Measurements from ENCODE around the gene LGALS3BP. TPM values are rescaled to one million over a fixed set of nuclear protein-coding genes. Genes with fewer than 3 reads are reported as not detected.

The LGALS3BP gene
- total RNA-seq, 1 experiment from 2014 or later, result 389 TPM

- intact Hi-C loops (cut with micrococcal nuclease), result no loop called here
- Histone ChIP-seq H3K36me3 (ENCODE audit: control insufficient read depth in 1 of 2, insufficient read depth in 2 of 2, low read length in 2 of 2) (peaks cover 34 to 35% of the 10 kb centered on the region in 2 experiments; a peak in 3 of 4 replicates), H3K9me2 (ENCODE audit: insufficient read depth) (no peaks in the 10 kb centered on the region), H4K20me1 (ENCODE audit: insufficient read depth) (no peaks in the 10 kb centered on the region), H3K27me3 (ENCODE audit: insufficient read depth, low read length) (no peaks in the 10 kb centered on the region), H3K4me1 (ENCODE audit: control insufficient read depth in 1 of 2, insufficient read depth in 2 of 2, low read length in 2 of 2) (peaks cover 5 to 6% of the 10 kb centered on the region in 2 experiments; a peak in 3 of 4 replicates), H2AFZ (ENCODE audit: low read depth, low read length, poor library complexity, severe bottlenecking) (no peak overlapping the region), H3K79me2 (ENCODE audit: insufficient read depth, low read length) (peaks cover 82% of the 10 kb centered on the region), H3K27ac (ENCODE audit: low read depth, low read length) (no peak overlapping the region; the same call in 1 of the 2 replicates), H3K4me2 (ENCODE audit: low read length) (no peak overlapping the region), H3K9me3 (ENCODE audit: control insufficient read depth in 1 of 2, insufficient read depth in 1 of 2, low read depth in 1 of 2, low read length in 2 of 2) (no peaks in the 10 kb centered on the region), H3K4me3 (replicated peaks in 1 of 2; ENCODE audit: low read depth in 1 of 2, low read length in 2 of 2) (no peak overlapping the region), H3K9ac (ENCODE audit: low read length) (no peak overlapping the region)
- RAD21 ChIA-PET (ENCODE audit: low non-redundant PET in 1 of 2, low total read pairs in 2 of 2, uncharacterized antibody in 2 of 2, unreplicated experiment in 2 of 2), result interaction anchor here in 1 of 2 experiments (0.5 kb wide), 1 partner anchor 616 kb away, joined by 3 read pairs; no protein-coding TSS in a partner anchor
- no peak for DNase-seq (ENCODE audit: low read depth, low spot score)
- CTCF ChIA-PET, result no interaction called here
- BruUV-seq (replicated peaks), result no TSS peak
- no peak for ATAC-seq
- POLR2A ChIA-PET, result interaction anchor here (1.2 kb wide), 1 partner anchor 9 kb away, joined by 6 read pairs; the partner anchor contains the start of gene CANT1
- no peak for TF ChIP-seq SP1 (IDR thresholded peaks at IDR 0.05; ENCODE audit: low read depth)
- TF ChIP-seq ATF3 (IDR thresholded peaks at IDR 0.05), result no peak
- no peak for TF ChIP-seq ZFX (IDR thresholded peaks at IDR 0.05)
- no peak for TF ChIP-seq ELF1 (IDR thresholded peaks at IDR 0.05; ENCODE audit: borderline replicate concordance, low read depth)
- no peak for TF ChIP-seq POLR2AphosphoS5 (IDR thresholded peaks at IDR 0.05; ENCODE audit: low read depth, low read length)
- no peak for TF ChIP-seq EGR1 (IDR thresholded peaks at IDR 0.05; ENCODE audit: low read depth)
- TF ChIP-seq RAD21 (IDR thresholded peaks at IDR 0.05; ENCODE audit: low read depth), result no peak
- no peak for TF ChIP-seq POLR2A (IDR thresholded peaks at IDR 0.05; ENCODE audit: borderline replicate concordance, extremely low read depth, insufficient read depth, insufficient read length)
- no peak for TF ChIP-seq CBX3 (IDR thresholded peaks at IDR 0.05; ENCODE audit: low read depth)
Observed at GRCh38 chr17:79000396-79001189, 20.9 kb upstream of the LGALS3BP start.

GRCh38 chr17:78999947-79000395 lies 20.2 kb upstream of the LGALS3BP start:
- H3K4me3 ChIP-seq (replicated peaks in 1 of 2; ENCODE audit: low read depth in 1 of 2, low read length in 2 of 2), result no peak overlapping the region
- ATAC-seq (no peak), DNase-seq (ENCODE audit: low read depth, low spot score) (no peak)
- ChIA-PET CTCF (interaction anchor here (0.7 to 1.2 kb wide), 2 partner anchors 25 to 46 kb away, joined by 3 read pairs; no protein-coding TSS in a partner anchor), POLR2A (interaction anchor here (1.2 kb wide), 1 partner anchor 10 kb away, joined by 6 read pairs; the partner anchor contains the start of gene CANT1), RAD21 (ENCODE audit: low non-redundant PET in 1 of 2, low total read pairs in 2 of 2, uncharacterized antibody in 2 of 2, unreplicated experiment in 2 of 2) (interaction anchor here in 1 of 2 experiments (0.5 kb wide), 1 partner anchor 615 kb away, joined by 3 read pairs; no protein-coding TSS in a partner anchor)
- no peaks in the 10 kb centered on the region for H4K20me1 ChIP-seq (ENCODE audit: insufficient read depth)
- H3K79me2 ChIP-seq (ENCODE audit: insufficient read depth, low read length), result peaks cover 81% of the 10 kb centered on the region
- no peak overlapping the region for H3K4me2 ChIP-seq (ENCODE audit: low read length)
- H3K36me3 ChIP-seq (ENCODE audit: control insufficient read depth in 1 of 2, insufficient read depth in 2 of 2, low read length in 2 of 2), result peaks cover 36 to 41% of the 10 kb centered on the region in 2 experiments; a peak in 3 of 4 replicates
- no peak overlapping the region for H3K27ac ChIP-seq (ENCODE audit: low read depth, low read length)
- TF ChIP-seq TCF7L2 (IDR thresholded peaks at IDR 0.05; ENCODE audit: borderline replicate concordance, extremely low read depth, insufficient read depth, insufficient read length), result no peak
- H3K4me1 ChIP-seq (ENCODE audit: control insufficient read depth in 1 of 2, insufficient read depth in 2 of 2, low read length in 2 of 2), result no peaks in the 10 kb centered on the region
- H3K27me3 ChIP-seq (ENCODE audit: insufficient read depth, low read length), result no peaks in the 10 kb centered on the region
- H3K9ac ChIP-seq (ENCODE audit: low read length), result no peak overlapping the region
- no peaks in the 10 kb centered on the region for H3K9me2 ChIP-seq (ENCODE audit: insufficient read depth)
- intact Hi-C loops (cut with micrococcal nuclease), result no loop called here
- H2AFZ ChIP-seq (ENCODE audit: low read depth, low read length, poor library complexity, severe bottlenecking), result no peak overlapping the region
- H3K9me3 ChIP-seq (ENCODE audit: control insufficient read depth in 1 of 2, insufficient read depth in 1 of 2, low read depth in 1 of 2, low read length in 2 of 2), result no peaks in the 10 kb centered on the region
- BruUV-seq (replicated peaks), result no TSS peak
